HG02678 (cell line): ENCODE results near the gene ZDHHC1.

ENCODE experiments used
- ATAC-seq: cut with Tn5 transposase; IDR thresholded peaks from one replicate; pipeline ENCODE4 v1.9.1; 2021; ENCODE audit warnings: mild to moderate bottlenecking, moderate library complexity; ENCODE audit not compliant: unreplicated experiment

Gene ZDHHC1

GRCh38 chr16:67447508-67448076 lies 31.3 kb upstream of the ZDHHC1 start:
- no peak for ATAC-seq

- no peak for ATAC-seq
Measured at GRCh38 chr16:67446968-67447507, 30.8 kb upstream of the ZDHHC1 start.

GRCh38 chr16:67445913-67446907 lies 29.9 kb upstream of the ZDHHC1 start:
- ATAC-seq: no peak

DNA sequence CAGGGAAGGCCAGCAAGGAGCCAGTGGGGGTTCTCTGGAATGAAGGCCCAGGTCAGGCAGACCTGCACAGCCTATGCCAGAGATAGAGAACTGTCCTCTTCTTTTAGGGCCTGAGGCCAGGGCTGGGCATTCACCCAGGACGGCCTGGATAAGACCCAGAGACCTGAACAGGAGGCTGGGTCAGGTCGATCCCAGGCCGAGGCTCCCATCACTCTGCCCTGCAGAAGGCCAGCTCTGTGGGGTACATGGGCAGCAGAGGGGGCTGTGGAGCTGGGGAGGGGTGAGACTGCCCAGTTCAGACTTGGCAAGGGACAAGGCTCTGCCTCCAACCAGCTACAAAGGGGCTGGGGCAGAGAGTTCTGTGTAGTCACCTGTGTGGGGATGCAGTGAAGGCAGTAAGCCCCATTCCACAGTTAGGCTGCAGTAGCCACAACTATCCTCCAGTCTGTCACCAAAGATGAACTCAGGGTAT lies 29.2 kb upstream of the ZDHHC1 start:
- no peak for ATAC-seq

GRCh38 chr16:67445126-67445426 lies 28.8 kb upstream of the ZDHHC1 start:
- no peak for ATAC-seq

DNA sequence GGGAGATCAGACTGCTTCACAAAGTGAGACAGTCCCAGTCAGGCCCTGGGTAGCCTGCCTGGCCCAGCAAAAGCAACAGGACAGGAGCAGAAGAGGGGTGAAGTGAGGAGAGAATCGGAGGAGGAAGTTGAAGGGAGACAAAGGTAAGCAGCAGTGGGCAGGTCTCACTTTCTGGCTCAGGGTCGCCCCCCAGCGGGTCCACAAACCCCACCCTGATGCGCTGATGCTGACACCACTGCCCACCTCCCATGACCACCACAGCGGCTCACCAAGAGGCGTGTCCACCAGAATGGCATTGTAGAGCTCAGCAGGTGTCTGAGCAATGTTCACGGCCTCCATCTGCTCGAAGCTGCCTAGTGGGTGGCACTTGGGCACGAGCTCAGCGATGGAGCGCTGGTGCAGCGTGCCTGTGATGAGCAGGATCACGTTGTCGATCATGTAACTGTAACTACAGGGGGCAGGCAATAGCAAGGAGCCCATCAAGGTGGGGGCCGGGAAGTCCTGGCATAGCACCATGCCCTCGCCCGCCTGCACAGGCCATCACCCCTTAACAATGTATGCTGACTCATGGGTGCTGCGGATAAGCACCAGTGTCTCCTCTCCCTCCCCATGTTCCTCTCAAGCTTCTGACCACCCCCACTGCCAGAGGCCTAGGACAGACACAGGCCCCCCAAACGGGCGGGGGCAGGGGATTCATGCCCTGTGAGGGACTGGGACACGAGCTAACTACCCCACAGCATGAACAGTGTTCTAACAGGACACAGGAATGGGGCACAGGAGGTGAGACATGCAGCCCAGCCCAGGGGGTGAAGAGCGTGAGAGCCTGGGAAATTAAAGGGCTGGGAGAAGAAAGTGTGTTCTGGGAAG lies 28.2 kb upstream of the ZDHHC1 start:
- no peak for ATAC-seq

DNA sequence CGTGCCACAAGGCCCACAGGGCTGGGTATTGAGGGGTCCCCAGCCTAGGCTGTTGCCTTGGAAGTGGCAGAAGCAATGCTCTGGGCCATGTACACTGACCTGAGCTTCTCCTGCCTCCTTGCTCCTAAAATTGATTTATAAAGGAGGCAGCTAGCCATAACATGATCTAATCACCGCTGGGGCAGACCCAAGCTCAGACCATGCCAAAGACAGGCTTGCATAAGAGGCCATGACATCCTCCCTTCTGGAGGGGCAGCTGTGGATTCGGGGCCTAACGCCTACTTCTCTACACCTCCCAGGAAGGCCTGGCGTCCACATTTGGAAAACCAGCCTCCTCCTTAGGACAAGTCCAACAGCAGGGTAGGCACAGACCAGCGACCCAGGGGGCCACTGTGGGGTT lies 27.0 kb upstream of the ZDHHC1 start:
- no peak for ATAC-seq

DNA sequence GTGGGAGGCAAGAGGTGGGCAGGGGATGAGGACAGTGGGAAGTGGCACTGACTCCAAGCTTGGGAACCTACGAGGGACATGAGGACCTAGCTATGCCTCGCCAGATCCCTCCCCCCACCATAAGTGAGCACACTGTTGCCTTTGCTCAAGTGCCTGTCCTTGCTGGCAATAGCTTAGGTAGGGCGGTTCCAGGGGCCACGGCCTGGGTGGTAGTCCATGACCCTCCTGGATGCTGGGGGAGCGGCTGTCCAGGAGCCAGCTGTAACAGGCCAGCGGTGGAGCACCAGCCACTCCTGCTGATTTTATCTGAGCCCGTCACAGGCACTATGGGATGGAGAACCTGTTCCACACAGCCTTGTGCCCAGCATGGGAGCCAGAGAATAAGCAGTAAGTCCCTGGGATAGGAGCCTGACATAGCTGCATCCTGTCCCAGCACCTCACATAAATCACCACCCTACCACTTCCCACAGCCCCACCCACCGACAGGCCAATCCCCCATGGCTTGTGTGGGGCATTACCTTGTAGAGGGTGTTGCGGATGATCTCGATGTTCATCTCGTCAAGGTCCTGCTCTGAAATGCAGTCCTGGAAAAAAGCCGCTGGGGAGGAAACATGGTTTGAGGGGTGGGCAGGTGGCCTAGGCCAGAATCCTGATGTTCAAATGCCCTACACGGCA lies 26.4 kb upstream of the ZDHHC1 start:
- ATAC-seq: no peak

- ATAC-seq: no peak
Measured at GRCh38 chr16:67441907-67442306, 25.6 kb upstream of the ZDHHC1 start.

DNA sequence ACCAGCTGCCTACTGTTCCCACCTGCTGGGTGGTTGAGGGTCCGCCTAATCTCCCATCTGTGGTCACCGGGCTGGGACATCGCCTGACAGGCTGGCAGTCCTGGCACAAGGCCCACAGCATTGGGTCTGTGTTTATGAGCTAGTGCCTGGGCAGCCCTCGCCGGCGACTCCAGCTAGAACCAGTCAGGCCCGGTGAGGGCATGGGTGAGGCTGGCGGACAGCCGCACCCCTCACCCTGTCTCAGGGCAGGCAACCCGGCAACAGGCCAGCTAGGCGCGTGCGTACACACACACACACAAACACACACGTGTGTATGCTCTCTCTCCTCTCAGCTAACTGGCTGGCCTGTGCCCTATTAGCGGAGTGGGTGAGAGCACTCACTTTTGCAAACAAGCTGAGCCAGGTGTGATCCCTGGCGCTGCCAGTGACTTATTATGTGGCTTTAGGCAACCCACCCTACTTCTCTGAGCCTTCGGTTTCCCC lies 25.0 kb upstream of the ZDHHC1 start:
- no peak for ATAC-seq

DNA sequence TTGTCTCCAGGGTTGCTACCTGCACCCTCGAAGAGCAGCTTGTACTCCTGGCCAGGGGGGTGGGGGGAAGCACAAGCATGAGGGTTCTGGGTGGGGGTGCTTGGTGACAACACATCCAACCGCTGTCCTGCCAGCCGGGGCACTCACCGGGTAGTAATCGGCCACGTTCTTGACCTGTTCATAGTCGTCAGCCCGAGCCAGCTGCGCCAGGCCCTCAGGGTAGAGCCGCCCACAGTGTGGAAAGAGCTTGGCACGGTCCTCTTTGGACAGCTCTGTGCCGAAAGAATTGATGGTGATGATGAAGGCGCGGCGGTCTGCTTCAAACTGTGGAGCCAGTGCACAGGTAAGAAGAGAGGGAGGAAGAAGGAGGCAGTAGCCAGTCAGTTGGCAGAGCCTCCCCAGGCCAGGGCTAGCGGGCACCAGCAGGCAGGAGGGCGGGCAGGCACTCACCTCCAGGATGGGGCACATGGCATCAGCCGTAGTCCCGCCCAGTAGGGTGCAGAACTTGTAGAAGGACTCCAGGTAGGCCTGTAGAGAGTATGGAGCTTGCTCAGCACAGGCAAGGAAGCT lies 22.6 kb upstream of the ZDHHC1 start:
- no peak for ATAC-seq

DNA sequence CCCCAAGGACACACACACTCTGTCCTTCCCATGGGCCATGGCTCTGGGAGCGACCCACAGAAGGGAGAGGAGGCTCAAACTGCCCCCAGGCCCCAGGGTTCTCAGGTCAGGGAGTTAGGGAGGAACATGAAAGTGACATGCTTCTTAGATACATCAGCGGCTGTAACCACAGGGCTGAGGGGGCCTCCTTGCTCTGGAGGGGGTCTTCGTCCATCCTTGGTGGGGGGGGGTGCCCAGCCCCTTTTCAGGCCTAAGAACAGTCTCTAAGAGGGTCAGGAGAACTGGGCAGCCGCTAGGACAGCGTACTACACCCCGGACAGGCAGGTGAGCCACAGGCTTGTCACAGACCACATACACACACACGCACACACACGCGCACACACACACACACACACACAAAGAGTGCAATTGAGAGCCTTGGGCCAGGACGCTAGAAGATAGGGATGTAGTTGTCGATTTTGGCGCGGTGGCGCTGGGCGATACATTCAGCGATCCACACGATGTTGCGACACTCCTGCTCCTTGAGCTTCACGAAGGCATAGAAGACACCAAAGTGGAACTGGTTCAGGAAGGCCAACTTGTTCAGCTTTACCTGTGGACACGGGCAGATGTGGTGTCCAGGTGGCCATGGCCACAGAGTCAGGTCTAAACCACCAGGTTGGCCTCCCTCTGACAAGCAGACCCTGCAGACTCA lies 22.0 kb upstream of the ZDHHC1 start:
- no peak for ATAC-seq

DNA sequence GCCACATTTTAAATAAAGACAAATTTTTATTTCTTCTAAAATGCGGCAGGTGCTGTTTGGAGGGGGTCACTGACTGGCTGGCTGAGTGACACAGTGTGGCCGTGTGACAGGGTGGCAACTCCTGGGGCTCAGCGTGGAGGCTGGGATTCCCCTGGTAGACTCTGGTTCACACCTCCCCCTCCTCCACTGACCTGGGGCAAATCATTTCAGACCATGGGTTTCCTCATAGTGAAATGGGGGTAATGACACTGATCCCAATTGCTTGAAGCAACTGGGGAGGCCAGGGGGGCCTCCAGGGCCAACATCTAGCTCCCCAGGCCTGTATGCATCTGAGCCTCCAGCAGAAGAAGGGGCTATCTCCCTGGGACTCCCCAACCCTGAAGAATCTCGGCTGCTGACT lies 21.2 kb upstream of the ZDHHC1 start:
- no peak for ATAC-seq

GRCh38 chr16:67436640-67437193 lies 20.4 kb upstream of the ZDHHC1 start:
- ATAC-seq: no peak

DNA sequence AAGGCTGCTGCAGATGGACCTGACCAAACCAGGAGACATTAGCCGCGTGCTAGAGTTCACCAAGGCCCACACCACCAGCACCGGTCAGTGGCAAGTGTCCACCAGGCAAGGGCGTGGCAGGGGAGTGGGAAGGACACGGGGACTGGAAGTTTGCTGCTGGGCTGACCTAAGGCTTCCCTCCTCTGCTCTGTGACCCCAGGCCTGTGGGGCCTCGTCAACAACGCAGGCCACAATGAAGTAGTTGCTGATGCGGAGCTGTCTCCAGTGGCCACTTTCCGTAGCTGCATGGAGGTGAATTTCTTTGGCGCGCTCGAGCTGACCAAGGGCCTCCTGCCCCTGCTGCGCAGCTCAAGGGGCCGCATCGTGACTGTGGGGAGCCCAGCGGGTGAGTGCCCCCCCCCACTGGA lies 19.5 kb upstream of the ZDHHC1 start:
- ATAC-seq: no peak

DNA sequence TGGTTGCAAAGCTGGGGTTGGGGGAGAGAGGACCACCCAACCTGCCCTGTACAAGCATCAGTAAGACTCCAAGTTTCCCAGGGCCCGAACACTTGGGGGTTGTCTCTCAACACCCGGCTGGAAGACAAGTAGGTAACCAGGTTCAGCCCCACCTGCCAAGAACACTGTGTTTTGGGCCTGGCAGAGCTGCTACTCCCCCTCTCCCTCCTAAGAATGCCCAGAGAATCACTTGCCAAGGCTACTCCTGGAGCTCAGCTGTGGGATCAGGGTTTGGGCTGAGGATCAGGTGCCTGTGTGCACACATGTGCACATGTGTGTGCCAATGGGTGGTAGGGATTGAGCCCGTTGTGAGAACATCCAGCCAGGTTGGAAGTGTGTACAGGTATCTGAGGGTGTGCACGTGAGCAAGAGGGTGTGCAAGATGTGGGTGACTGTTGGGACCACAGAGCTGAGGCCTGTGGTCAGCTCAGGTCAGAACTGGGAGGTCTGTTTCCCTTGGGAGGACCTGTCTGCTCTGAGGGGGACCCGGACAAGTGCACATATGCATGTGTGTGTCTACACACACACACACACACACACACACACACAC lies 16.9 kb upstream of the ZDHHC1 start:
- ATAC-seq: no peak

DNA sequence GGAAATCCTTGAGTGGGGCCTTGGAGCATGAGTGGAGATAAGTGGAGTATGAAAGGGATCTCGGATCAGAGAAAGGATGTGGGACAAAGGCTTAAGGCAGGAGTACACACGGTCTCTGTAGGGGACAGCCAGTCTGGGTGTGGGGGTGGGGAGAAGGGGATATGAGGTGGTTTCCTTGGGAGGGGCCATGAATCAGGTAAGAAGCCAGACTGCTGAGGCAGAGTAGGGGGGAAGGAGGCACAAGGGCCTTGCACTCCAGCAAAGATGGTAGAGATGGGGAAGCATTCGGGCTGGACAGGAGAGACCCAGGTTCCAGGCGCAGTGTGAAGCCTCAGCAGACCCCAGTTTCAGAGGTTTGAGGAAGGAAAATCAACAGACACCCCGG lies 16.2 kb upstream of the ZDHHC1 start:
- ATAC-seq: no peak

GRCh38 chr16:67431775-67432505 lies 15.7 kb upstream of the ZDHHC1 start:
- no peak for ATAC-seq
